HG03469 (cell line): Measurements from ENCODE around the gene PCDHB2.
"Not testable (repeated sequence)": the region's sequence is repeated elsewhere in the genome, so short reads cannot be mapped to it uniquely, and the experiment has no call there.

Experiments
- ATAC-seq: cut with Tn5 transposase; IDR thresholded peaks from one replicate; pipeline ENCODE4 v1.9.1; 2021; ENCODE audit warnings: mild to moderate bottlenecking, moderate library complexity, moderate number of reproducible peaks; ENCODE audit not compliant: unreplicated experiment

PCDHB2 gene

DNA sequence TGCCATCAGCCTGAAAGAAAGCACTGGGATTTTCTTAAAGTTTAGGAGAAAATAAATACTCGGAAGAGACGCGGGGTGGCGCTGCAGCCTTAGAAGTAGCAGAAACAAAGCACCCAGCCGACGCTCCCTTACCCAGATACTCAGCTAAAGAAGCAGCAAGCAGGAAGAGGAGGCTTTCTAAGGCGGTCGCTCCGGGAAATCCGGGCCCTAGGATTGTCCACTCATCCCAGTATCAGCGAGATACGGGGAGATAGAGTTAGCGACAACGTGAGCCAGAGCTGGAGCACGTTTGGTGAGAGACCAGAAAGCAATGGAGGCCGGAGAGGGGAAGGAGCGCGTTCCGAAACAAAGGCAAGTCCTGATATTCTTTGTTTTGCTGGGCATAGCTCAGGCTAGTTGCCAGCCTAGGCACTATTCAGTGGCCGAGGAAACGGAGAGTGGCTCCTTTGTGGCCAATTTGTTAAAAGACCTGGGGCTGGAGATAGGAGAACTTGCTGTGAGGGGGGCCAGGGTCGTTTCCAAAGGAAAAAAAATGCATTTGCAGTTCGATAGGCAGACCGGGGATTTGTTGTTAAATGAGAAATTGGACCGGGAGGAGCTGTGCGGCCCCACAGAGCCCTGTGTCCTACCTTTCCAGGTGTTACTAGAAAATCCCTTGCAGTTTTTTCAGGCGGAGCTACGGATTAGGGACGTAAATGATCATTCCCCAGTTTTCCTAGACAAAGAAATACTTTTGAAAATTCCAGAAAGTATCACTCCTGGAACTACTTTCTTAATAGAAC, at the start of gene PCDHB2:
Gene PCDHB2, plus strand, starts transcription at position 135 of the 782 bp plus-strand sequence. Its CDS starts 176 bp downstream, at position 311.
- no peak for ATAC-seq

DNA sequence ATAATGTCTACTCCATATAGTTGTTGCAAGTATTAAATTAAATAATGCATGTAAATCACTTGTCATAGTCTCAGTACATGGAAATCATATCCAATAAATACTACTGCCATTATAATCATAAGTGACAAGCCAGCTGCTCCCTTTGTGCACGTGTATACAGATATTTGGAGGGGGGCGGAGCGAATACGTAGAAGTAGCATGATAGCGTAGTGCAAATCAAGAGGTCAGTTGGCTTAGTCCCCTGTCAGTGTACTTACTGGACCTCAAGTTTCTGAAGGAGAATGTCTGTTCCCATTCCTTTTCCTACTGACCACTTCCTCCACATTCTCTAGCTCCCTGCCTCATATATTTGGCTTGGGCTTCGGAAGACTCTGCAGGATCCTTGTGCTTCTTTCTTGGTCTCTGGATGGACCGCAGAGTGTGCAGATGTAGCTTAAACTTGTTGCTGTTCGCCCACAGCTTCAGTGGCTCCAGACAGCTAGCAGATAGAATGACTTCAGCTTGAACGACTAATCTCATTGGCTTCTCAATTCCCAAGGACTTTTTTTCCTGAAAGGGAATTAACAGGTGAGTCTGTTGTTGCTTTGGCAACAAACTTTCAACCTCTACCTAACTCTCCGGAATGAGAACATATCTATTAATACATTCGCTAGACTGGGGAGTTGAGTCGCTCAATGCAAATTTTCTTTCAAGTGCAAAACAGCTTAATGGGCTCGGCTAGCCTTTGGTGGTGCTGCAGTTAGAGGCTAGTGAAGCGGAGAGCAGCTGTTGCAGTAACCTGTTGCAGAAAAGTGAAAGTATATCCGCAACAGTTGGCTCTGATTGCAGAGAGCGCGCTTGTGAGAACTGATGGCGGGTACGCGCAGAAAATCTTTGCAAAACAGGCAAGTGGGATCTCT, 43.5 kb upstream of the PCDHB2 start, which contains the start of gene PCDHB1:
Gene PCDHB1, plus strand, starts transcription at position 753 of the 899 bp plus-strand sequence. Its CDS starts 97 bp downstream, at position 850.
- ATAC-seq: no peak

- ATAC-seq: no peak
Observed at GRCh38 chr5:141051521-141051866, 42.9 kb upstream of the PCDHB2 start.

GRCh38 chr5:141077826-141078225, 16.6 kb upstream of the PCDHB2 start:
- no peak for ATAC-seq

DNA sequence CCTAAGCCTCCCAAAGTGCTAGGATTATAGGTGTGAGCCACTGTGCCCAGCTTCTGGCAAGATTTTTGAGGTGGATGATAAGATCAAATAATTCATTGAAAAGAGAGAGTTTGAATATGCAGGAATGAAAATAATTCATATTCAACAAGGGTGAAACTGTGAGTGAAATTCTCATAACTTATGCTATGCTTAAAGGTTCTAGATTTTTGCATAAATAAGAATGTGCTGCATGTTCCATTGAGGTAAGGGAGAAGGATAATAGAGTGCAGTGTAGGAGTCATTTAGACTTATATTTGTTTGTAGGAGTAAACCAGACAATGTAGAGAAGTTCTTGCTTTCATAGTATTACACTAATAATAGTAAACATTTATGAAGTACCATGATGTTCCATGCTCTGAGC, 12.2 kb upstream of the PCDHB2 start:
- no peak for ATAC-seq

- ATAC-seq: peak; percentile 75
Observed at GRCh38 chr5:141084487-141084989, 9.9 kb upstream of the PCDHB2 start.

GRCh38 chr5:141095263-141095641, 837 bp downstream of the PCDHB2 start:
- no peak for ATAC-seq

DNA sequence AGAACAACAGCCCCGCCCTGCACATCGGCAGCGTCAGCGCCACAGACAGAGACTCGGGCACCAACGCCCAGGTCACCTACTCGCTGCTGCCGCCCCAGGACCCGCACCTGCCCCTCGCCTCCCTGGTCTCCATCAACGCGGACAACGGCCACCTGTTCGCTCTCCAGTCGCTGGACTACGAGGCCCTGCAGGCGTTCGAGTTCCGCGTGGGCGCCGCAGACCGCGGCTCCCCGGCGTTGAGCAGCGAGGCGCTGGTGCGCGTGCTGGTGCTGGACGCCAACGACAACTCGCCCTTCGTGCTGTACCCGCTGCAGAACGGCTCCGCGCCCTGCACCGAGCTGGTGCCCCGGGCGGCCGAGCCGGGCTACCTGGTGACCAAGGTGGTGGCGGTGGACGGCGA, 1.8 kb downstream of the PCDHB2 start:
- not testable (repeated sequence) for ATAC-seq

DNA sequence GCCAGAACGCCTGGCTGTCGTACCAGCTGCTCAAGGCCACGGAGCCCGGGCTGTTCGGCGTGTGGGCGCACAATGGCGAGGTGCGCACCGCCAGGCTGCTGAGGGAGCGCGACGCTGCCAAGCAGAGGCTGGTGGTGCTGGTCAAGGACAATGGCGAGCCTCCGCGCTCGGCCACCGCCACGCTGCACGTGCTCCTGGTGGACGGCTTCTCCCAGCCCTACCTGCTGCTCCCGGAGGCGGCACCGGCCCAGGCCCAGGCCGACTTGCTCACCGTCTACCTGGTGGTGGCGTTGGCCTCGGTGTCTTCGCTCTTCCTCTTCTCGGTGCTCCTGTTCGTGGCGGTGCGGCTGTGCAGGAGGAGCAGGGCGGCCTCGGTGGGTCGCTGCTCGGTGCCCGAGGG, 2.2 kb downstream of the PCDHB2 start:
- ATAC-seq: not testable (repeated sequence)

GRCh38 chr5:141100243-141100805, 5.9 kb downstream of the PCDHB2 start, which contains the start of gene PCDHB3:
PCDHB3 (plus strand) TSS chr5:141100473; CDS start chr5:141100650, 177 bp downstream.
- ATAC-seq: no peak

DNA sequence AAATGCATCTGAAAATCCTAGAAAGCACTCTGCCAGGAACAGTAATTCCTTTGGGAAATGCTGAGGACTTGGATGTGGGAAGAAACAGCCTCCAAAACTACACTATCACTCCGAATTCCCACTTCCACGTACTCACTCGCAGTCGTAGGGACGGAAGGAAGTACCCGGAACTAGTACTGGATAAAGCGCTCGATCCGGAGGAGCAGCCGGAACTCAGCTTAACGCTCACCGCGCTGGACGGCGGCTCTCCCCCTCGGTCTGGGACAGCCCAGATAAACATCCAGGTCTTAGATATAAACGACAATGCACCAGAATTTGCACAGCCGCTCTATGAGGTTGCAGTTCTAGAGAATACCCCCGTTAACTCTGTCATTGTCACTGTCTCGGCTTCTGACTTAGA, 6.6 kb downstream of the PCDHB2 start:
- ATAC-seq: no peak

DNA sequence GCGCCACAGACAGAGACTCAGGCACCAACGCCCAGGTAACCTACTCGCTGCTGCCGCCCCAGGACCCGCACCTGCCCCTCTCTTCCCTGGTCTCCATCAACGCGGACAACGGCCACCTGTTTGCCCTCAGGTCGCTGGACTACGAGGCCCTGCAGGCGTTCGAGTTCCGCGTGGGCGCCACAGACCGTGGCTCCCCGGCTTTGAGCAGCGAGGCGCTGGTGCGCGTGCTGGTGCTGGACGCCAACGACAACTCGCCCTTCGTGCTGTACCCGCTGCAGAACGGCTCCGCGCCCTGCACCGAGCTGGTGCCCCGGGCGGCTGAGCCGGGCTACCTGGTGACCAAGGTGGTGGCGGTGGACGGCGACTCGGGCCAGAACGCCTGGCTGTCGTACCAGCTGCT, 7.7 kb downstream of the PCDHB2 start:
- not testable (repeated sequence) for ATAC-seq

GRCh38 chr5:141102471-141102870, 8.1 kb downstream of the PCDHB2 start:
- not testable (repeated sequence) for ATAC-seq

GRCh38 chr5:141105350-141105749, 10.9 kb downstream of the PCDHB2 start:
- ATAC-seq: no peak

DNA sequence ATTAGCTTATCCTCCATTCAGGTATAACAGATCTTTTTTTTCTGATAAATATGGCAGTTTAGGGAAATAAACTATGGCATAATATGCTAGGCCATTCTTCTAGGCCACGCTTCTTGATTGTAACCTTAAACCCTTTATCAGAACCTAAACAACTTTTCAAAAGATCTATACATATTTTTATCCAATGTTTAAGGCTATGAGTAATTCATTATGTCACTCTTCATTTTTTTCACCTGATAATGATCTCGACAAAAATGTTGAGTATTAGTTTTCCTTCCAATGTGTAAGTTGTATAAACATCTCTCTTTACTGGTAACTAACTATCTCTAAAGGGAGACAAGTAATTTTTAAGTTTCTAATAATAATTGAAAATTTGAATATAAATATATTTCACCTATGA, 24.8 kb downstream of the PCDHB2 start:
- ATAC-seq: no peak

DNA sequence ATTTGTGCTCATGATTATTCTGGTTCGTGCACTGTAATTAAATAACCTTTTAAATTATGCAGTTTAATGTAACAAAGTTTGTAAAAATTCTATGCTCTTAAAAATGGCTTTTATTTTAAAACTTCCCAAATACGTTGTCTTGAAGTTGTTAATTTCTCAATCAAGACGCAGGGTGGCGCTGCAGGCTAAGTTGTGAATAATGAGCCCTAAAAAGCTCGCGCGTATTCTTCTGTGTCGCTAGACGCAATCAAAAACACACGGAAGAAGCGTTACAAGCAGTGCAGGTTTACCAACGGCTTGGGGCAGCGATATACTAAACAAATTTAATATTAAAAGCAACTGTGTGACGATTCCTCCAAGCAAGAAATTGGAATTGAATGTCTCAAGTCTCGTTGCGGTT, 27.1 kb downstream of the PCDHB2 start, which contains the start of gene PCDHB4:
Gene PCDHB4, plus strand, starts transcription at position 256 of the 400 bp plus-strand sequence. CDS start 181 bp downstream, outside the sequence.
- ATAC-seq: no peak

GRCh38 chr5:141121985-141122384, 27.6 kb downstream of the PCDHB2 start:
- ATAC-seq: no peak

GRCh38 chr5:141123396-141124135, 29.2 kb downstream of the PCDHB2 start:
- ATAC-seq: not testable (repeated sequence)

DNA sequence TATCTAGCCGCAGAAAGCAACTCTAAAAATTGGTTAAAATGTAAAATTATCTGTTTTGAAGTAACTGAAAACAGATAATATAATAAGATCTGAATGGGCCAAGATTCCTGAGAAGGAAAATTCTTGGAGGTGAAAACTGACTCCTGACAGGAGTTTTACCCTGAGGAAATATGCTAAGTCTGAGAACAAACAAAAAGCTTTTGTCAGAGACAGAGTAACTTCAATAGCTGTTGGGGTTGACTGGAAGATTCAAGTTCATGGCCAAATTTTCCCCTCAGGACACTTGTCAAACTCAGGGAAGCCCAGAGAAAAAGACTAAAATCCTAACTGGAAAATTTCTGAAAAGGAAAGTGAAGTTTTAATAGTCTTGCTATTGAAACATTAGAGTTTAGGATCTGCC, 32.9 kb downstream of the PCDHB2 start:
- ATAC-seq: no peak

GRCh38 chr5:141135030-141135717, 40.8 kb downstream of the PCDHB2 start, which contains the start of gene PCDHB5:
PCDHB5 (plus strand) TSS chr5:141135206; CDS start chr5:141135435, 229 bp downstream.
- ATAC-seq: no peak
